Measurements from ENCODE around the gene CFAP107.

GRCh38 chr1:12762766-12763165, 16.8 kb downstream of the CFAP107 start:
- no peak for TF ChIP-seq POLR2A (IDR thresholded peaks at IDR 0.05)
- TF ChIP-seq CTCF (IDR thresholded peaks at IDR 0.05), result no peak

Data from adrenal gland (tissue), 5 donors.